GM12801 (cell line): ENCODE data around the gene CROT.

ENCODE experiments used
- TF ChIP-seq, protein P1 (sequence below): IDR thresholded peaks from one replicate; pipeline ENCODE4 v1.5.1; 2011; ENCODE audit warnings: control low read depth; ENCODE audit not compliant: insufficient read length; ENCODE audit errors: extremely low read depth

Gene CROT

DNA sequence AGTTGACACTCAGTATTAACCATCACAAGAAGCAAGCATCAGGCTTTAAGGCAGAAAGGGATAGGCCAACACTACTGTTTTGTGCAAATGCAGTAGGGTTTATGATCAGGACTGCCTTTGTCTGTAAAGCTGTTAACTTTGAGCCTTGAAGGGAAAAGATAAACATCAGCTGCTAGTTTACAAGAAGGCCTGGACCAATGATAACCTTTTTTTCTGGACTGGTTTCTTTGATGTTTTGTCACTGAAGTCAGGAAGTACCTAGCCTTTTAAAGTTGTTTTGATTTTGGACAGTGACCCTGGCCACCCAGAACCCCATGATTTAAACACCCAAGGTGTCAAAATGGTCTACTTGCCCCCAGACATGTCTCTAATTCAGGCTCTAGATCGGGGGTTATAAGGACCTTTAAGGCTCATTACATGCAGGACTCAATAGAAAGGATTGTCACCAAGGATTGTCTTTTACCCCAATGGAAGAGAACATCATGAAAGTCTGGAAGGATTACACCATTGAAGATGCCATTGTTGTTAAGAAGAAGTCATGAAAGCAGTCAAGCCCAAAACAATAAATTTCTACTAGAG lies 50.1 kb downstream of the CROT start:
- TF ChIP-seq, protein P1, sequence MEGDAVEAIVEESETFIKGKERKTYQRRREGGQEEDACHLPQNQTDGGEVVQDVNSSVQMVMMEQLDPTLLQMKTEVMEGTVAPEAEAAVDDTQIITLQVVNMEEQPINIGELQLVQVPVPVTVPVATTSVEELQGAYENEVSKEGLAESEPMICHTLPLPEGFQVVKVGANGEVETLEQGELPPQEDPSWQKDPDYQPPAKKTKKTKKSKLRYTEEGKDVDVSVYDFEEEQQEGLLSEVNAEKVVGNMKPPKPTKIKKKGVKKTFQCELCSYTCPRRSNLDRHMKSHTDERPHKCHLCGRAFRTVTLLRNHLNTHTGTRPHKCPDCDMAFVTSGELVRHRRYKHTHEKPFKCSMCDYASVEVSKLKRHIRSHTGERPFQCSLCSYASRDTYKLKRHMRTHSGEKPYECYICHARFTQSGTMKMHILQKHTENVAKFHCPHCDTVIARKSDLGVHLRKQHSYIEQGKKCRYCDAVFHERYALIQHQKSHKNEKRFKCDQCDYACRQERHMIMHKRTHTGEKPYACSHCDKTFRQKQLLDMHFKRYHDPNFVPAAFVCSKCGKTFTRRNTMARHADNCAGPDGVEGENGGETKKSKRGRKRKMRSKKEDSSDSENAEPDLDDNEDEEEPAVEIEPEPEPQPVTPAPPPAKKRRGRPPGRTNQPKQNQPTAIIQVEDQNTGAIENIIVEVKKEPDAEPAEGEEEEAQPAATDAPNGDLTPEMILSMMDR = no peak

DNA sequence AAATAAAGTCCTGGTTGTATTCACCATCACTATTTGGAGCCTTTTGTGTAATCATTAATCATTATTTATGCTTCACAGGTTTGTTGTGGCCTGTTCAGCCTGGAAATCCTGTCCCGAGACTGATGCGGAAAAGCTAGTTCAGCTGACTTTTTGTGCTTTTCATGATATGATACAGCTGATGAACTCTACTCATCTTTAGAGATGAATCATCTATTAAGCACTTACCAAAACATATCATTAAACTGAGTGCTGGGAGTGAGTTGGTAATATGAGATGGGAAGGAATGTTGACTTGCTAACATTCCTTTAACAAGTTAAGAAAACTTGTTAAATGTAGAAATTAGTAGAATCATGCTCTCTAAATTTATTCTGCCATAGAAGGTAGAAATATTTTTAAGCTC lies 53.0 kb downstream of the CROT start:
- TF ChIP-seq, protein P1 = no peak

DNA sequence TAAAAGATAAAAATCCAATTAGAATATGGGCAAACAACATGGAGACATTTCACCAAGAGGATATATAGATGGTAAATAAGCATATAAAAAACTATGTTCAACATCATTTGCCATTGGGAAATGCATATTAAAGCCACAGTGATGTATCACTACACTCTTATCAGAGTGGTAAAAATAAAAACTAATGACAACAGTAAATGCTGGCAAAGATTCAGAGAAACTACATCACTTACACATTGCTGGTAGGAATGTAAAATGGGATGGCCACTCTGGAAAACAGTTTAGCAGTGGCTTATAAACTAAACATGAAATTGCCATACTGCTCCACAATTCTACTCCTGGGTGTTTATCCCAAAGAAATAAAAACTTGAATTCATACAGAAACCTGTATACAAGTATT lies 59.2 kb downstream of the CROT start:
- TF ChIP-seq, protein P1 = no peak

DNA sequence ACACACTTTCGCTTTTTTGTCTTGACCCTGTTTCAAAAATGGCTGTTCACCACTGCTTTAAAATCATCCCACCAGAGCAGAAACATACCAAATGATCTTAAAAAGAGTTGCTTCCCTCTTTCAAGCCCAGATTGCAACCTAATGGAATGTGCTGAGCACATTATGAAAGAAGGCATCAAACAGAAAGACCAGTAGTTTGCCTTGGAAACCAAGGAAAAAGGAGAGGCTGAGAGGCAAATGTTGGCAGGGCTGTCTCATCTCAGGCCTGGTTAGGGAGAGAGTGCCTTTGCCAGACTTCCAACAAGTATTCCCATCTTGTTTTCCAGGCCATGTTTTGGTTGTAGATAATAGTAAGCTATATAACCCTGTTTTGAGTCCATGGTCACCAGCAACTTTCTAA lies 65.7 kb downstream of the CROT start:
- TF ChIP-seq, protein P1 = no peak

DNA sequence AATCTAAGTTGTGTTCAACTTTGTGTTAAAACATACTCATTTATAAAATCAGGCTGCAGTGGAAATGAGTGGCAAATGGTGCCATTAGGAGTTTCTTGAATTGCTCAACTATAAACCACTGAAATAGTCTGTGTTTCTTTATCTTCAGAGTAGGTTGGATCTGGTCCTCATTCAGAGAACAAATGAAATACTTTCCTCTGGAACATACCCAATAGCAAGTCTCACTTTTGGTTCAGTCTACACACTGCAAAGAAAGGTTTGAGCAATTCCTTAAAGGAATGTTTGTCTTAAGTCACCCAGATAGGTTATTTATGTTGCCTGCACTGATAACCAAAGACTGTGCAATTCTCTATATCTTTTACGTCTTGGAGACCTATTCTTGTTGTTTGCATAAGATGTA lies 67.6 kb downstream of the CROT start:
- TF ChIP-seq, protein P1 = no peak

DNA sequence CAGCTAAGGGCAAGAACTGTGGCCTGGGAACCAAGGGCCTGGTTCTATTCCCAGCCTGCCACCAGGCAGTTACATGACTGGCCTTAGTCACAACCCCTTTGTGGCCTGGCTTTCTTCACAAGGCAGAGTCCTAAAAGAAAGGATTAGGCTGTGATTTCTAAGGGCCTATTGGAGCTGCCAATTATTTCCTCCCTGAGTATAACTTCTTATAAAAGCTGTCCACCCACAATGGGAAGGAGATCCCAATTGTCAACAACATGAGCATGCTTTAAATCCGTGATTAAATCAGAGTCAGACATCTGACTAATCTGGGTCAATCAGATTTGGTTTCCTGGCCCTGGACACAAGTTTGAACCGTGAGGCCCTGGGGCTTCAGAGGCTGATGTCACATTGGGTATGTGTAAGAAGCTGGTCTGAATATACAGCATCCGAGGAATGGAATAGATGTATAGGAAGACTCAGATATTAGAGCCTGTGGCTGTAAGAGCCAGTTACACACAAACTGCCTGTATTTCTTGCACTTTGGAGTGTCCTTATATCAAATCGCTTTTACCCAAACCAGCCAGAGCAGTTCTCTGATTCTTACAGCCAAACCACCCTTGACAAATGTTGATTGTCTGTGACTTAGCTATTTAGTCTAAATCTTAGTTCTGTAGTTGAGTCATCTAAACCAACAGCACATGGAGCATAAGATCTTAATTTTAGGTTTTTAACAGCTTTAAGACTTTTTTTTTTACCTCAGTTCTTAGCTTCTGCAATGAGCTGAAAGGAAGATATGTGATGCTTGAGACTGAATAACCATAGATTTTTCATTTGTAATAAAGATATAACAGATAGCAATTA lies 68.7 kb downstream of the CROT start:
- TF ChIP-seq, protein P1 = no peak

DNA sequence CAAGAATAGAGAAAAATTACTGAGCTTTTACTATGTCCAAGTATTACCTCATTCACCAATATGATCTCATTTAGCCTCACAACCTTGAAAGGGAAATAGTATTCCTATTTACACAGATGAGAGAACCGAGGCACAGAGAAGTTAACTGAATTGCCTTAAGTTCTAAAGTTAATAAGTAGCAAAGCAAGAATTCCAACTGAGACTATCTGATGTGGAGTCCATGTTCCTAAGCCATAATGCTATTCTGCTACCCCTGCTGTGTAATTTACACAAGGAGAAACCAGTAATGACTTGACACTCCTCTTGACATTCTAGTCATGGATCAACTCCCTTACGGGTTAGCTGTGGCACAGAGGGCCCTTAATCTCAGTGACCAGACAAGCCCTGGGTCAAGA lies 69.3 kb downstream of the CROT start:
- TF ChIP-seq, protein P1 = no peak
